ENCODE results near the gene ABCC11. TPM values are rescaled to one million over a fixed set of nuclear protein-coding genes. Genes with fewer than 3 reads are reported as not detected.

The ABCC11 gene
- total RNA-seq (2022; extraction: Qiagen RNA extraction; ENCODE audit: low read depth), result 0.11 to 0.24 TPM (median 0.13 TPM) in 5 replicates

GRCh38 chr16:48247311-48247710 is at the start of gene ABCC11:
TSS of gene ABCC11 (minus strand) at chr16:48247539. CDS start at chr16:48231921, 15,618 bp downstream.

GRCh38 chr16:48244080-48244862 is 3.1 kb downstream of the ABCC11 start, which contains the start of gene LONP2:
TSS of gene LONP2 (plus strand) at chr16:48244300. CDS start at chr16:48244389, 89 bp downstream.

GRCh38 chr16:48155926-48156789 is 91.2 kb downstream of the ABCC11 start, which contains the start of gene ABCC12:
TSS of gene ABCC12 (minus strand) at chr16:48155993. CDS start at chr16:48146424, 9,569 bp downstream.

Other genes starting within 250 kb of the ABCC11 start
- 0.03 to 0.37 TPM (median 0.15 TPM) in 4 of 5 replicates, not detected in the other for gene ABCC12, start 91.5 kb downstream of the ABCC11 start, total RNA-seq (2022; extraction: Qiagen RNA extraction; ENCODE audit: low read depth)
- 27.7 to 36.1 TPM (median 35.3 TPM) in 5 replicates for gene LONP2, start 3.2 kb downstream of the ABCC11 start, total RNA-seq (2022; extraction: Qiagen RNA extraction; ENCODE audit: low read depth)
- gene SIAH1, start 137.9 kb upstream of the ABCC11 start, total RNA-seq (2022; extraction: Qiagen RNA extraction; ENCODE audit: low read depth), result 13.4 to 15.5 TPM (median 14.8 TPM) in 5 replicates